Subcutaneous abdominal adipose tissue (tissue), 5 donors: ENCODE data around the gene SCAI.

ENCODE experiments used
- H3K27ac ChIP-seq: one replicate; pipeline ENCODE4 v1.7.0; 2013; ENCODE audit warnings: low read depth, mild to moderate bottlenecking, inconsistent platforms, low read length, moderate library complexity
- H3K27me3 ChIP-seq, 5 donors: one replicate each; pipeline ENCODE4 v1.7.0; 2013; ENCODE audit warnings: low read length in 5 of 5, inconsistent platforms in 1 of 5; ENCODE audit not compliant: control insufficient read depth in 5 of 5, insufficient read depth in 4 of 5
- H3K36me3 ChIP-seq, 5 donors: one replicate each; pipeline ENCODE4 v1.7.0; 2013; ENCODE audit warnings: low read length in 5 of 5; ENCODE audit not compliant: control insufficient read depth in 5 of 5, insufficient read depth in 5 of 5
- H3K4me1 ChIP-seq, 5 donors: one replicate each; pipeline ENCODE4 v1.7.0; 2013; ENCODE audit warnings: low read length in 5 of 5, mild to moderate bottlenecking in 3 of 5, moderate library complexity in 1 of 5; ENCODE audit not compliant: control insufficient read depth in 5 of 5, insufficient read depth in 5 of 5
- H3K4me3 ChIP-seq, 5 donors: one replicate each; pipeline ENCODE4 v1.7.0; 2013; ENCODE audit warnings: low read length in 5 of 5, low read depth in 1 of 5
- H3K9ac ChIP-seq, 5 donors: one replicate each; pipeline ENCODE4 v1.7.0; 2013; ENCODE audit warnings: low read length in 5 of 5, mild to moderate bottlenecking in 4 of 5, moderate library complexity in 3 of 5
- H3K9me3 ChIP-seq, 5 donors: one replicate each; pipeline ENCODE4 v1.7.0; 2013; ENCODE audit warnings: low read length in 5 of 5; ENCODE audit not compliant: control insufficient read depth in 5 of 5
- donor health status: healthy.
- donor health status: healthy.
- donor health status: healthy.
- donor health status: healthy.
- donor health status: healthy.

Gene SCAI

GRCh38 chr9:124911766-124912165, 231.6 kb downstream of the SCAI start:
- Histone ChIP-seq H3K4me3 (no peak overlapping the region), H3K27ac (no peak overlapping the region), H3K36me3 (peaks cover 22 to 59% (median 44%) of the 10 kb centered on the region in 5 donors), H3K9me3 (no peaks in the 10 kb centered on the region), H3K27me3 (no peaks in the 10 kb centered on the region), H3K9ac (no peak overlapping the region), H3K4me1 (peaks cover 0 to 16% (median 13%) of the 10 kb centered on the region in 5 donors)

GRCh38 chr9:124908098-124908497, 235.2 kb downstream of the SCAI start:
- Histone ChIP-seq H3K4me1 (peaks cover 0 to 16% (median 13%) of the 10 kb centered on the region in 5 donors), H3K36me3 (peaks cover 6 to 43% (median 28%) of the 10 kb centered on the region in 5 donors), H3K27me3 (no peaks in the 10 kb centered on the region), H3K9ac (no peak overlapping the region), H3K27ac (no peak overlapping the region), H3K9me3 (no peaks in the 10 kb centered on the region), H3K4me3 (no peak overlapping the region)

- Histone ChIP-seq H3K27ac (no peak overlapping the region), H3K9ac (no peak overlapping the region), H3K27me3 (no peaks in the 10 kb centered on the region), H3K4me1 (peaks cover 0 to 18% (median 13%) of the 10 kb centered on the region in 5 donors), H3K9me3 (no peaks in the 10 kb centered on the region), H3K4me3 (no peak overlapping the region), H3K36me3 (peaks cover 6 to 40% (median 28%) of the 10 kb centered on the region in 5 donors)
Measured at GRCh38 chr9:124906966-124907365, 236.4 kb downstream of the SCAI start.

- Histone ChIP-seq H3K27me3 (no peaks in the 10 kb centered on the region), H3K4me3 (no peak overlapping the region), H3K36me3 (peaks cover 13 to 57% (median 43%) of the 10 kb centered on the region in 5 donors), H3K9me3 (no peaks in the 10 kb centered on the region), H3K27ac (no peak overlapping the region), H3K9ac (no peak overlapping the region), H3K4me1 (peaks cover 0 to 17% (median 0%) of the 10 kb centered on the region in 5 donors)
Measured at GRCh38 chr9:124899845-124900244, 243.5 kb downstream of the SCAI start.

GRCh38 chr9:124897570-124898460, 245.5 kb downstream of the SCAI start:
- Histone ChIP-seq H3K27ac (no peak overlapping the region), H3K4me3 (no peak overlapping the region), H3K27me3 (no peaks in the 10 kb centered on the region), H3K4me1 (peaks cover 0 to 17% (median 0%) of the 10 kb centered on the region in 5 donors), H3K36me3 (peaks cover 12 to 70% (median 55%) of the 10 kb centered on the region in 5 donors), H3K9ac (no peak overlapping the region), H3K9me3 (no peaks in the 10 kb centered on the region)

- Histone ChIP-seq H3K9ac (peak overlapping the region in 1 of 5 donors; percentile 2), H3K4me3 (no peak overlapping the region), H3K9me3 (no peaks in the 10 kb centered on the region), H3K27ac (no peak overlapping the region), H3K4me1 (peaks cover 0 to 8% (median 0%) of the 10 kb centered on the region in 5 donors), H3K27me3 (no peaks in the 10 kb centered on the region), H3K36me3 (peaks cover 10 to 89% (median 63%) of the 10 kb centered on the region in 5 donors)
Measured at GRCh38 chr9:124894741-124895170, 248.6 kb downstream of the SCAI start.

GRCh38 chr9:124894035-124894740, 249.1 kb downstream of the SCAI start:
- H3K36me3 ChIP-seq: peaks cover 10 to 89% (median 63%) of the 10 kb centered on the region in 5 donors
- no peaks in the 10 kb centered on the region for H3K9me3 ChIP-seq
- H3K27me3 ChIP-seq: no peaks in the 10 kb centered on the region
- H3K9ac ChIP-seq: no peak overlapping the region
- no peak overlapping the region for H3K27ac ChIP-seq
- peaks cover 0 to 8% (median 0%) of the 10 kb centered on the region in 5 donors for H3K4me1 ChIP-seq
- no peak overlapping the region for H3K4me3 ChIP-seq
